ENCODE measurements around the gene BCAR1. TPM values are rescaled to one million over a fixed set of nuclear protein-coding genes. Genes with fewer than 3 reads are reported as not detected.

BCAR1 gene
- total and polyA plus RNA-seq, 2 donors, result 2.9 to 14.5 TPM

- H3K36me3 ChIP-seq (ENCODE audit: control insufficient read depth in 2 of 2, insufficient read depth in 2 of 2, low read length in 1 of 2), result no peaks in the 10 kb centered on the region
- H3K4me3 ChIP-seq (ENCODE audit: low read length in 2 of 2), result no peak overlapping the region
- no peak overlapping the region for H3K27ac ChIP-seq (ENCODE audit: low read depth in 1 of 2, low read length in 1 of 2)
- peaks cover 0 to 4% of the 10 kb centered on the region in 2 donors for H3K27me3 ChIP-seq (ENCODE audit: control insufficient read depth in 2 of 2, insufficient read depth in 1 of 2, low read length in 1 of 2)
- WGBS, result 86% methylated on average over 16 of the region's 16 CpGs
- H3K9me3 ChIP-seq (ENCODE audit: control insufficient read depth in 2 of 2, insufficient read depth in 1 of 2, low read length in 1 of 2), result no peaks in the 10 kb centered on the region
- no peak for DNase-seq (ENCODE audit: low read depth in 6 of 9, low spot score in 9 of 9)
- H3K4me1 ChIP-seq (ENCODE audit: control insufficient read depth in 2 of 2, insufficient read depth in 2 of 2, low read length in 2 of 2), result peaks cover 0 to 6% of the 10 kb centered on the region in 2 donors
Measured at GRCh38 chr16:75238853-75239541, 12.4 kb downstream of the BCAR1 start.

- 79% methylated on average over 25 of the region's 25 CpGs for WGBS
- H3K36me3 ChIP-seq (ENCODE audit: control insufficient read depth in 2 of 2, insufficient read depth in 2 of 2, low read length in 1 of 2), result no peaks in the 10 kb centered on the region
- H3K27ac ChIP-seq (ENCODE audit: low read depth in 1 of 2, low read length in 1 of 2), result no peak overlapping the region
- no peak overlapping the region for H3K4me3 ChIP-seq (ENCODE audit: low read length in 2 of 2)
- DNase-seq (ENCODE audit: low read depth in 6 of 9, low spot score in 9 of 9), result no peak
- peaks cover 0 to 4% of the 10 kb centered on the region in 2 donors for H3K27me3 ChIP-seq (ENCODE audit: control insufficient read depth in 2 of 2, insufficient read depth in 1 of 2, low read length in 1 of 2)
- no peaks in the 10 kb centered on the region for H3K9me3 ChIP-seq (ENCODE audit: control insufficient read depth in 2 of 2, insufficient read depth in 1 of 2, low read length in 1 of 2)
- peaks cover 0 to 6% of the 10 kb centered on the region in 2 donors for H3K4me1 ChIP-seq (ENCODE audit: control insufficient read depth in 2 of 2, insufficient read depth in 2 of 2, low read length in 2 of 2)
Measured at GRCh38 chr16:75238132-75238852, 13.1 kb downstream of the BCAR1 start.

GRCh38 chr16:75237398-75238131, 13.9 kb downstream of the BCAR1 start:
- Histone ChIP-seq H3K27me3 (ENCODE audit: control insufficient read depth in 2 of 2, insufficient read depth in 1 of 2, low read length in 1 of 2) (peaks cover 0 to 4% of the 10 kb centered on the region in 2 donors), H3K9me3 (ENCODE audit: control insufficient read depth in 2 of 2, insufficient read depth in 1 of 2, low read length in 1 of 2) (no peaks in the 10 kb centered on the region), H3K36me3 (ENCODE audit: control insufficient read depth in 2 of 2, insufficient read depth in 2 of 2, low read length in 1 of 2) (no peaks in the 10 kb centered on the region), H3K4me1 (ENCODE audit: control insufficient read depth in 2 of 2, insufficient read depth in 2 of 2, low read length in 2 of 2) (peaks cover 0 to 6% of the 10 kb centered on the region in 2 donors), H3K4me3 (ENCODE audit: low read length in 2 of 2) (no peak overlapping the region), H3K27ac (ENCODE audit: low read depth in 1 of 2, low read length in 1 of 2) (no peak overlapping the region)
- 94% methylated on average over 18 of the region's 18 CpGs for WGBS
- DNase-seq (ENCODE audit: low read depth in 6 of 9, low spot score in 9 of 9), result no peak

GRCh38 chr16:75236736-75237397, 14.6 kb downstream of the BCAR1 start:
- H3K9me3 ChIP-seq (ENCODE audit: control insufficient read depth in 2 of 2, insufficient read depth in 1 of 2, low read length in 1 of 2), result no peaks in the 10 kb centered on the region
- H3K27ac ChIP-seq (ENCODE audit: low read depth in 1 of 2, low read length in 1 of 2), result no peak overlapping the region
- no peaks in the 10 kb centered on the region for H3K36me3 ChIP-seq (ENCODE audit: control insufficient read depth in 2 of 2, insufficient read depth in 2 of 2, low read length in 1 of 2)
- no peak for DNase-seq (ENCODE audit: low read depth in 6 of 9, low spot score in 9 of 9)
- H3K4me1 ChIP-seq (ENCODE audit: control insufficient read depth in 2 of 2, insufficient read depth in 2 of 2, low read length in 2 of 2), result peaks cover 0 to 6% of the 10 kb centered on the region in 2 donors
- H3K27me3 ChIP-seq (ENCODE audit: control insufficient read depth in 2 of 2, insufficient read depth in 1 of 2, low read length in 1 of 2), result peaks cover 0 to 4% of the 10 kb centered on the region in 2 donors
- H3K4me3 ChIP-seq (ENCODE audit: low read length in 2 of 2), result no peak overlapping the region
- 96% methylated on average over 28 of the region's 28 CpGs for WGBS

- no peak for DNase-seq (ENCODE audit: low read depth in 6 of 9, low spot score in 9 of 9)
- Histone ChIP-seq H3K9me3 (ENCODE audit: control insufficient read depth in 2 of 2, insufficient read depth in 1 of 2, low read length in 1 of 2) (no peaks in the 10 kb centered on the region), H3K4me1 (ENCODE audit: control insufficient read depth in 2 of 2, insufficient read depth in 2 of 2, low read length in 2 of 2) (peaks cover 0 to 6% of the 10 kb centered on the region in 2 donors), H3K4me3 (ENCODE audit: low read length in 2 of 2) (no peak overlapping the region), H3K27me3 (ENCODE audit: control insufficient read depth in 2 of 2, insufficient read depth in 1 of 2, low read length in 1 of 2) (peaks cover 0 to 4% of the 10 kb centered on the region in 2 donors), H3K27ac (ENCODE audit: low read depth in 1 of 2, low read length in 1 of 2) (no peak overlapping the region), H3K36me3 (ENCODE audit: control insufficient read depth in 2 of 2, insufficient read depth in 2 of 2, low read length in 1 of 2) (no peaks in the 10 kb centered on the region)
- 91% methylated on average over 7 of the region's 7 CpGs for WGBS
Measured at GRCh38 chr16:75236232-75236631, 15.2 kb downstream of the BCAR1 start.

GRCh38 chr16:75235721-75236193, 15.7 kb downstream of the BCAR1 start:
- Histone ChIP-seq H3K4me3 (ENCODE audit: low read length in 2 of 2) (no peak overlapping the region), H3K36me3 (ENCODE audit: control insufficient read depth in 2 of 2, insufficient read depth in 2 of 2, low read length in 1 of 2) (no peaks in the 10 kb centered on the region), H3K9me3 (ENCODE audit: control insufficient read depth in 2 of 2, insufficient read depth in 1 of 2, low read length in 1 of 2) (no peaks in the 10 kb centered on the region), H3K27me3 (ENCODE audit: control insufficient read depth in 2 of 2, insufficient read depth in 1 of 2, low read length in 1 of 2) (peaks cover 0 to 4% of the 10 kb centered on the region in 2 donors), H3K4me1 (ENCODE audit: control insufficient read depth in 2 of 2, insufficient read depth in 2 of 2, low read length in 2 of 2) (peaks cover 0 to 6% of the 10 kb centered on the region in 2 donors), H3K27ac (ENCODE audit: low read depth in 1 of 2, low read length in 1 of 2) (no peak overlapping the region)
- 98% methylated on average over 34 of the region's 34 CpGs for WGBS
- no peak for DNase-seq (ENCODE audit: low read depth in 6 of 9, low spot score in 9 of 9)

GRCh38 chr16:75234856-75235696, 16.3 kb downstream of the BCAR1 start:
- Histone ChIP-seq H3K36me3 (ENCODE audit: control insufficient read depth in 2 of 2, insufficient read depth in 2 of 2, low read length in 1 of 2) (no peaks in the 10 kb centered on the region), H3K9me3 (ENCODE audit: control insufficient read depth in 2 of 2, insufficient read depth in 1 of 2, low read length in 1 of 2) (no peaks in the 10 kb centered on the region), H3K4me1 (ENCODE audit: control insufficient read depth in 2 of 2, insufficient read depth in 2 of 2, low read length in 2 of 2) (peaks cover 0 to 6% of the 10 kb centered on the region in 2 donors), H3K27ac (ENCODE audit: low read depth in 1 of 2, low read length in 1 of 2) (no peak overlapping the region), H3K4me3 (ENCODE audit: low read length in 2 of 2) (no peak overlapping the region), H3K27me3 (ENCODE audit: control insufficient read depth in 2 of 2, insufficient read depth in 1 of 2, low read length in 1 of 2) (peaks cover 0 to 4% of the 10 kb centered on the region in 2 donors)
- no peak for DNase-seq (ENCODE audit: low read depth in 6 of 9, low spot score in 9 of 9)
- 93% methylated on average over 48 of the region's 48 CpGs for WGBS

GRCh38 chr16:75233611-75233938, 17.8 kb downstream of the BCAR1 start:
- peaks cover 0 to 6% of the 10 kb centered on the region in 2 donors for H3K4me1 ChIP-seq (ENCODE audit: control insufficient read depth in 2 of 2, insufficient read depth in 2 of 2, low read length in 2 of 2)
- H3K4me3 ChIP-seq (ENCODE audit: low read length in 2 of 2), result no peak overlapping the region
- no peak for DNase-seq (ENCODE audit: low read depth in 6 of 9, low spot score in 9 of 9)
- peaks cover 0 to 4% of the 10 kb centered on the region in 2 donors for H3K27me3 ChIP-seq (ENCODE audit: control insufficient read depth in 2 of 2, insufficient read depth in 1 of 2, low read length in 1 of 2)
- no peaks in the 10 kb centered on the region for H3K36me3 ChIP-seq (ENCODE audit: control insufficient read depth in 2 of 2, insufficient read depth in 2 of 2, low read length in 1 of 2)
- H3K9me3 ChIP-seq (ENCODE audit: control insufficient read depth in 2 of 2, insufficient read depth in 1 of 2, low read length in 1 of 2), result no peaks in the 10 kb centered on the region
- no peak overlapping the region for H3K27ac ChIP-seq (ENCODE audit: low read depth in 1 of 2, low read length in 1 of 2)
- WGBS, result 79% methylated on average over 7 of the region's 7 CpGs
